MCF 10A (cell line): Measurements from ENCODE around the gene RNF14. TPM values are rescaled to one million over a fixed set of nuclear protein-coding genes. Genes with fewer than 3 reads are reported as not detected.

ENCODE experiments used
- BruUV-seq: library from RNA; stranded (reverse); fragments of 400-500 nt; replicated peaks from 2 replicates; lab custom pipeline; 2021; lab: Mats Ljungman, UMichigan
- CTCF ChIA-PET: fragments of 300-600 bp; sonication (Branson Sonifier 250); formaldehyde crosslinking; extraction: SDS; loops from one replicate; lab custom pipeline; 2021; ENCODE audit warnings: antibody characterized with exemption, inconsistent platforms; lab: Yijun Ruan, JAX
- POLR2A ChIA-PET: fragments of 300-600, 350-650 bp; sonication (Branson Sonifier 250); formaldehyde crosslinking; extraction: SDS; loops from one replicate; lab custom pipeline; 2020; ENCODE audit warnings: antibody characterized with exemption, inconsistent platforms; lab: Yijun Ruan, JAX
- DNase-seq: peaks from one replicate; pipeline ENCODE4 v3.0.0-alpha.2; 2018; ENCODE audit not compliant: unreplicated experiment
- H3K27ac Mint-ChIP-seq: one replicate; pipeline ENCODE4 v1.8.0; 2022; ENCODE audit warnings: mild to moderate bottlenecking, low read depth, mixed read lengths; ENCODE audit not compliant: unreplicated experiment
- H3K27me3 Mint-ChIP-seq: one replicate; pipeline ENCODE4 v1.8.0; 2022; ENCODE audit warnings: mixed read lengths; ENCODE audit not compliant: insufficient read depth, unreplicated experiment
- H3K36me3 Mint-ChIP-seq: one replicate; pipeline ENCODE4 v1.8.0; 2022; ENCODE audit warnings: mild to moderate bottlenecking, moderate library complexity, mixed read lengths; ENCODE audit not compliant: insufficient read depth, unreplicated experiment
- H3K4me1 Mint-ChIP-seq: one replicate; pipeline ENCODE4 v1.8.0; 2022; ENCODE audit warnings: mixed read lengths; ENCODE audit not compliant: insufficient read depth, unreplicated experiment
- H3K4me3 Mint-ChIP-seq: one replicate; pipeline ENCODE4 v1.8.0; 2022; ENCODE audit warnings: mild to moderate bottlenecking, moderate library complexity, mixed read lengths; ENCODE audit not compliant: unreplicated experiment
- H3K9me3 Mint-ChIP-seq: one replicate; pipeline ENCODE4 v1.8.0; 2022; ENCODE audit warnings: mixed read lengths; ENCODE audit not compliant: unreplicated experiment
- CTCF ChIP-seq: fragments of 200-600 bp; IDR thresholded peaks from one replicate; pipeline ENCODE4 v1.8.0; 2022; ENCODE audit warnings: antibody characterized with exemption, mild to moderate bottlenecking; ENCODE audit not compliant: unreplicated experiment
- intact Hi-C: fragments of 100-400 bp; cut with micrococcal nuclease; formaldehyde crosslinking; loops from 2 replicates; pipeline ENCODE4 v1.14.1; 2022
- total RNA-seq: library from RNA; stranded (reverse); gene quantifications from 2 replicates; pipeline ENCODE4 v1.2.3, GENCODE V29; 2022

Gene RNF14
- total RNA-seq, 1 experiment from 2014 or later, result 81.3 TPM

GRCh38 chr5:141952020-141952419, 16.9 kb upstream of the RNF14 start:
- H3K36me3 Mint-ChIP-seq, result no peaks in the 10 kb centered on the region
- BruUV-seq, result no TSS peak
- TF ChIP-seq CTCF, result no peak
- no peak overlapping the region for H3K4me3 Mint-ChIP-seq
- H3K4me1 Mint-ChIP-seq, result no peaks in the 10 kb centered on the region
- intact Hi-C loops, result no loop called here
- H3K27ac Mint-ChIP-seq, result no peak overlapping the region
- no peaks in the 10 kb centered on the region for H3K27me3 Mint-ChIP-seq
- no peak for DNase-seq
- CTCF ChIA-PET, result interaction anchor here (1.6 to 19.4 kb wide), 3 partner anchors 7 to 67 kb away, joined by 5 to 519 read pairs (median 155); partner anchors contain the start of genes PCDH1 and PCDH12
- no peaks in the 10 kb centered on the region for H3K9me3 Mint-ChIP-seq
- POLR2A ChIA-PET, result interaction anchor here (1.6 kb wide), 1 partner anchor 9 kb away, joined by 6 read pairs; no protein-coding TSS in a partner anchor

GRCh38 chr5:141954194-141954593, 14.7 kb upstream of the RNF14 start:
- Mint-ChIP-seq H3K4me1 (peaks cover 11% of the 10 kb centered on the region), H3K27me3 (no peaks in the 10 kb centered on the region), H3K36me3 (no peaks in the 10 kb centered on the region), H3K4me3 (no peak overlapping the region), H3K27ac (no peak overlapping the region), H3K9me3 (no peaks in the 10 kb centered on the region)
- ChIA-PET CTCF (interaction anchor here (0.5 to 19.4 kb wide), 11 partner anchors 15 to 398 kb away, joined by 3 to 519 read pairs (median 4); partner anchors contain the start of genes PCDH1 and RNF14), POLR2A (interaction anchor here (0.6 to 3.2 kb wide), 2 partner anchors 10 to 1510 kb away, joined by 4 to 14 read pairs; no protein-coding TSS in a partner anchor)
- no peak for DNase-seq
- no peak for TF ChIP-seq CTCF
- no TSS peak for BruUV-seq
- intact Hi-C loops, result no loop called here

- Mint-ChIP-seq H3K4me1 (peaks cover 19% of the 10 kb centered on the region), H3K4me3 (no peak overlapping the region), H3K9me3 (no peaks in the 10 kb centered on the region), H3K36me3 (no peaks in the 10 kb centered on the region), H3K27ac (no peak overlapping the region), H3K27me3 (no peaks in the 10 kb centered on the region)
- TF ChIP-seq CTCF, result no peak
- CTCF ChIA-PET, result interaction anchor here (0.9 to 19.4 kb wide), 8 partner anchors 12 to 289 kb away, joined by 3 to 519 read pairs (median 53); partner anchors contain the start of genes DELE1, PCDH1 and RNF14
- BruUV-seq, result no TSS peak
- DNase-seq, result no peak
- POLR2A ChIA-PET, result interaction anchor here (1.1 to 2.1 kb wide), 6 partner anchors 11 to 67 kb away, joined by 3 to 9 read pairs (median 6); no protein-coding TSS in a partner anchor
- intact Hi-C loops, result no loop called here
Measured at GRCh38 chr5:141957367-141957996, 11.4 kb upstream of the RNF14 start.

DNA sequence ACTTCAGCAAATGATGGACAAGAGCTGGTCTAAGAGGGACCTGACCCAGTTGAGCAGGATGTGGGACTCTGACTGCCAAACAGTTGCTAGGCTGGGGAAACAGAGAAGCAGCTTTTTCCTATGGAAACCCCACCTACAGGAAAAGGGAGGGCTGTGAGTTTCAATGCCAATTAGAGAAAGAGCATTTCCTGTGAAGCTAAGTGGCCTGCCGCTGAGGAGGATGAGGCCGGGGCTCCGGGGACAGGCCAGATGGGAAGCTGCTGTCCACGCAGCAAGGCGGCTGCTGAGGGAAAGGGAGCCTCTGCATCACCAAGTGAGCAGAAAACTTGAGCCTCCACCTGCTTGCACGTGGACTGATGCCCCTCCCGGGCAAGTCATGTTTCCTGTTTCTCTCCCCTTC, 10.8 kb upstream of the RNF14 start, which contains the start of gene PCDH12:
Gene PCDH12, minus strand, starts transcription at position 90 of the 400 bp plus-strand sequence. CDS start 351 bp downstream, outside the sequence.
- CTCF ChIA-PET, result interaction anchor here (0.6 to 19.4 kb wide), 9 partner anchors 12 to 930 kb away, joined by 3 to 519 read pairs (median 5); partner anchors contain the start of genes PCDH1 and RNF14
- H3K27me3 Mint-ChIP-seq, result no peaks in the 10 kb centered on the region
- H3K4me1 Mint-ChIP-seq, result peaks cover 19% of the 10 kb centered on the region
- no peak for TF ChIP-seq CTCF
- no TSS peak for BruUV-seq
- no peaks in the 10 kb centered on the region for H3K36me3 Mint-ChIP-seq
- no peak for DNase-seq
- intact Hi-C loops, result no loop called here
- H3K4me3 Mint-ChIP-seq, result no peak within 1 kb of the TSS
- no peaks in the 10 kb centered on the region for H3K9me3 Mint-ChIP-seq
- H3K27ac Mint-ChIP-seq, result peak within 1 kb of the TSS; percentile 33
- POLR2A ChIA-PET, result interaction anchor here (1.1 to 1.9 kb wide), 3 partner anchors 12 to 35 kb away, joined by 3 to 8 read pairs (median 4); no protein-coding TSS in a partner anchor
